Fibroblast of the aortic adventitia (primary cell): ENCODE data around the gene SULT1C4. TPM values are rescaled to one million over a fixed set of nuclear protein-coding genes. Genes with fewer than 3 reads are reported as not detected.

ENCODE experiments used
- DNase-seq: peaks from one replicate; pipeline ENCODE4 v3.0.0-alpha.2; 2010; ENCODE audit warnings: low read depth
- H3K4me3 ChIP-seq: 2 replicates; pipeline ENCODE4 v1.5.1; 2011; ENCODE audit warnings: low read depth, mild to moderate bottlenecking, control low read depth, low read length, moderate library complexity
- total RNA-seq: library from RNA; depleted of rRNA; stranded (reverse); fragments of >200 nt; gene quantifications from 2 replicates; pipeline ENCODE4 v1.2.3, GENCODE V29; 2012; ENCODE audit warnings: low replicate concordance
- TF ChIP-seq, protein P1 (sequence below): IDR thresholded peaks from 2 replicates; pipeline ENCODE4 v1.5.1; 2011; ENCODE audit warnings: mild to moderate bottlenecking, low read length, control low read depth, inconsistent platforms; ENCODE audit not compliant: insufficient read depth

Gene SULT1C4
- 0.33 TPM in 1 of 2 replicates, not detected in the other for total RNA-seq

DNA sequence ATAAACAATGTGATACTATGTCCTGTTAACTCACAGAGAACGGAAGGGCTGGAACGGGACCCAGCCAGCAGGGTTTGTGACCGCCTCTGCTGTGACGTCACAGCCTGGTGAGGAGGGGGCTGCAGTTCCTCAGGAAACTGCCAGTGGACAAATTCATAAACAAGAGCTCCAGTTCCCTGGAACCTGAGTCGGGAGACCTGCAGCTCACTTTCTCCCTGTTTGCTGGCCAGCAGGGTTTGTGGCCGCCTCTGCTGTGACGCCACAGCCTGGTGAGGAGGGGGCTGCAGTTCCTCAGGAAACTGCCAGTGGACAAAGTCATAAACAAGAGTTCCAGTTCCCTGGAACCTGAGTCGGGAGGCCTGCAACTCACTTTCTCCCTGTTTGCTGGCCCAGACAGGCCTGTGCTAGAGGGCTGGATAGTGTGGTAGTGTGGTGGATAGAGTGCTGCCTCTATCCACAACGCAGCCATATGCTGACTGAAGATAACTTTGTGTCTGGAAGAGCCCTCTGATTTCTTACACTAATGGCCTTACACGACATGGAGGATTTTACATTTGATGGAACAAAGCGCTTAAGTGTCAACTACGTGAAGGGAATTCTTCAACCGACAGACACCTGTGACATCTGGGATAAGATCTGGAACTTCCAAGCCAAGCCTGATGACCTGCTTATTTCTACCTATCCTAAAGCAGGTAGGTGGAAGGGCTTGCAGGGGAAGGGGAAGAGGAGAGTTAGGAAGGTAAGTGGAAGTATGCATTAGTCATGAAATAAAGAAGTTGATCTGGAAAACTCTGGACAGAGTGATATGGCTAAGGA lies at the start of gene SULT1C4:
Gene SULT1C4, plus strand, starts transcription at position 140 of the 816 bp plus-strand sequence. Its CDS starts 384 bp downstream, at position 524.
- DNase-seq = no peak
- H3K4me3 ChIP-seq = no peak within 1 kb of the TSS
- TF ChIP-seq, protein P1, sequence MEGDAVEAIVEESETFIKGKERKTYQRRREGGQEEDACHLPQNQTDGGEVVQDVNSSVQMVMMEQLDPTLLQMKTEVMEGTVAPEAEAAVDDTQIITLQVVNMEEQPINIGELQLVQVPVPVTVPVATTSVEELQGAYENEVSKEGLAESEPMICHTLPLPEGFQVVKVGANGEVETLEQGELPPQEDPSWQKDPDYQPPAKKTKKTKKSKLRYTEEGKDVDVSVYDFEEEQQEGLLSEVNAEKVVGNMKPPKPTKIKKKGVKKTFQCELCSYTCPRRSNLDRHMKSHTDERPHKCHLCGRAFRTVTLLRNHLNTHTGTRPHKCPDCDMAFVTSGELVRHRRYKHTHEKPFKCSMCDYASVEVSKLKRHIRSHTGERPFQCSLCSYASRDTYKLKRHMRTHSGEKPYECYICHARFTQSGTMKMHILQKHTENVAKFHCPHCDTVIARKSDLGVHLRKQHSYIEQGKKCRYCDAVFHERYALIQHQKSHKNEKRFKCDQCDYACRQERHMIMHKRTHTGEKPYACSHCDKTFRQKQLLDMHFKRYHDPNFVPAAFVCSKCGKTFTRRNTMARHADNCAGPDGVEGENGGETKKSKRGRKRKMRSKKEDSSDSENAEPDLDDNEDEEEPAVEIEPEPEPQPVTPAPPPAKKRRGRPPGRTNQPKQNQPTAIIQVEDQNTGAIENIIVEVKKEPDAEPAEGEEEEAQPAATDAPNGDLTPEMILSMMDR = no peak

DNA sequence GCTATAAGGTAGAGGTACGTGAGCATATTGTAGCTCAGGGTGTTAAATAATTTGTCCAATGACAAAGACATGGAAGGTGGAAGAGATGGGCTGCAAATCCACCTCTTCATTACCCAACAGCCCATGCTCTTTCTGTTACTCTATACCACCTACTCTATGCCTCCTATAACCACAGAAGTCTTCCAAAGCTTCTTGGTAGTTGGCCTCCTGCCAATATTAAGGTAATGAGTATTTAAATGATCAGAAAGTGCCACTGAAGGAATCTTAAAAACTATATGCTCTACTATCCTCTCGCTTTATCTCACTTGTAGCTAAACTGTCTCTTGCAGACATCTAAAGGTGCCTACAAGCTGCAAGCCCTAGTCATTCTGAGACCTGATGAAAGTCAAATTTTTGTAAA lies 48.0 kb upstream of the SULT1C4 start:
- no peak for DNase-seq
- TF ChIP-seq, protein P1 = no peak
- no peak overlapping the region for H3K4me3 ChIP-seq

DNA sequence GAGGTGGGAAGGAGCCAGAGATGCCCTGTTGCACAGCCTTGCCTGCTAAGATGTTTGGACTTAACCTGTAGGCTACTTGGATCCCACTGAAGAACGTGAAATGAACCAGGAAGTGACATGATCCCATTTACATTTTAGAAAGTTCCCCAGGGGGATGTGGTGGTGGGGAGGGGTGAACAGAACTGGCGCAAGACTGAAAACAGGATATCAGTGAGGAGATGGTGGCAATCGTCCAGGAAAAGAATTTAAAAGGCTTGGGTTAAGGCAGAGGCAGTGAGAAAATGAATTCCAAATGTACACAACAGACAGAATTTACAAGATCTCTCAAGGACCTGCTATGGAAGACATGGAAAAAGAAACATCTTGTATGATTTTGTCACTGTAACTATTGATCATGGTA lies 46.8 kb upstream of the SULT1C4 start:
- peak; percentile 55 for DNase-seq
- no peak overlapping the region for H3K4me3 ChIP-seq
- TF ChIP-seq, protein P1 = no peak

DNA sequence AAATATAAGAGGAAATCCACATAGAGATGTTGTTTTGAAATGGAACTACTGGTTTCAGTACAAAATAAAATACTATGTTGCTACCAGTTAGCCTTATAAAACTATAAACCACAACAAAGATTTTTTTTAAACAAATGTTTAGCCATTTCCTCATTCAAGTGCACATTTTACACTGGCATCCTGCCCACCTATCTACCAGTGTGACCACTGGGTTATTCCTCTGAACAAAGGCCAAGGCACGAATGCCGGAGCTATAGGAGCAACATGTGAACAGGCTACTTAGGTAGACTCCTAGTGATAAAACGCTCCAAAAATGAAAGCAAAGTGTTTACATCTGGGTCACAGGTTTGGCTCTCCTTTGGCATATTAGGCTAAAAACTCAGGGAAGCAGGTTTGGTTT lies 31.8 kb upstream of the SULT1C4 start:
- no peak for DNase-seq
- no peak overlapping the region for H3K4me3 ChIP-seq
- TF ChIP-seq, protein P1 = no peak

DNA sequence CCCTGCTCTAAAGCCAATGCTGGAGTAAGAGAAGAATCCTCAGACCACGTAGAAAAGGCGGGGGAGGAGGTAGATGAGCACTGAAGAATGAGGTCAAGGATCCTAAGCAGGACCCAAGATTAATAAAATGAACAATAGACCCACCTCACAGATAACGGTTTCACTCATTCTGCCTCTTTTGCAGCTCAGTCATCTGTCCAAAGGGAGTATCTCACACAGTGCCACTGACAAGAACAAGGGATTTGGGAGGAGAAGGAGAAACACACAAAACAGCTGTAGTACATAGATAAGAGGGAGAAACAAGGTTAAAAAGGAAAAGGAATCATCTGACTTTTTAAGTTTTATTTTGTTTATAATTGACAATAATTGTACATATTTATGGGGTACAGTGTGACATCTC lies 30.9 kb upstream of the SULT1C4 start:
- no peak for DNase-seq
- H3K4me3 ChIP-seq = no peak overlapping the region
- TF ChIP-seq, protein P1 = no peak

DNA sequence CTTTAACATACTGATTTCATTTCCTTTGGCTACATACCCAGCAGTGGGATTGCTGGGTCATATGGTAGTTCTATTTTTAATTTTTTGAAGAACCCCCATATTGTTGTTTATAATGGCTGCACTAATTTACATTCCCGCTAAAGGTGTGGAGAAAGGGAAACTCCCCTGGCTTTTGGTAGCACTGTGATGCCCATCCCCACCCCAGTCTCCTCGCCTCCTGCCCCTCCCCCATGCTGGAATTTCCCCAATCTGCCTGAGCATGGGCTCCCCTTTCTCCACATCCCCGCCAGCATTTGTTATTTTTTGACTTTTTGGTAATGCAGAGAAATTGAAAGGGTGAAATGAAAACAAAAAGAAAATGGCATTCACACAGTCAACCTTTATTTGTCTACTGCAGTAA lies 30.0 kb upstream of the SULT1C4 start:
- no peak for DNase-seq
- no peak overlapping the region for H3K4me3 ChIP-seq
- TF ChIP-seq, protein P1 = no peak
